NCI-H2227 (cell line): ENCODE measurements around the gene ZNF836.

Experiments
- DNase-seq: peaks from one replicate; lab custom pipeline; 2025; ENCODE audit not compliant: unreplicated experiment; lab: John Stamatoyannopoulos, UW

The ZNF836 gene

GRCh38 chr19:52188822-52189734 lies 17.7 kb upstream of the ZNF836 start:
- peak; percentile 63 for DNase-seq

- no peak for DNase-seq
These were observed 16.0 kb upstream of the ZNF836 start for GRCh38 chr19:52187407-52187806.

- no peak for DNase-seq
These were observed 5.2 kb upstream of the ZNF836 start for GRCh38 chr19:52176574-52176973.

- no peak for DNase-seq
These were observed 926 bp upstream of the ZNF836 start for GRCh38 chr19:52172347-52172746.

GRCh38 chr19:52170863-52171320 lies 529 bp downstream of the ZNF836 start:
- peak; percentile 23 for DNase-seq

- no peak for DNase-seq
These were observed 1.1 kb downstream of the ZNF836 start for GRCh38 chr19:52170304-52170703.

GRCh38 chr19:52155596-52156359 lies 15.6 kb downstream of the ZNF836 start:
- no peak for DNase-seq

- DNase-seq = no peak
These were observed 23.2 kb downstream of the ZNF836 start for GRCh38 chr19:52148256-52148655.

GRCh38 chr19:52142001-52142595 lies 29.3 kb downstream of the ZNF836 start:
- no peak for DNase-seq

- no peak for DNase-seq
These were observed 30.2 kb downstream of the ZNF836 start for GRCh38 chr19:52141203-52141602.

- DNase-seq = peak; percentile 29
These were observed 31.2 kb downstream of the ZNF836 start for GRCh38 chr19:52140032-52140710.

- DNase-seq = peak; percentile 94
These were observed 32.0 kb downstream of the ZNF836 start, which contains the start of gene ZNF616 for GRCh38 chr19:52139252-52140031. Gene ZNF616 (minus strand): TSS chr19:52139938. CDS start chr19:52130512, 9,426 bp downstream.

- no peak for DNase-seq
These were observed 32.5 kb downstream of the ZNF836 start for GRCh38 chr19:52138983-52139251.

GRCh38 chr19:52138278-52138982 lies 33.0 kb downstream of the ZNF836 start:
- DNase-seq = peak; percentile 41

GRCh38 chr19:52120286-52120685 lies 51.1 kb downstream of the ZNF836 start:
- DNase-seq = no peak

- DNase-seq = no peak
These were observed 55.8 kb downstream of the ZNF836 start for GRCh38 chr19:52115526-52116053.

GRCh38 chr19:52114691-52115090 lies 56.7 kb downstream of the ZNF836 start:
- no peak for DNase-seq

GRCh38 chr19:52112624-52113023 lies 58.8 kb downstream of the ZNF836 start:
- DNase-seq = no peak

- DNase-seq = no peak
These were observed 60.6 kb downstream of the ZNF836 start for GRCh38 chr19:52110780-52111179.
